Activated CD8-positive, alpha-beta T cell treated with anti-CD3 and anti-CD28 coated beads for 36 hours (primary cell): Measurements from ENCODE around the gene CEACAM1. TPM values are rescaled to one million over a fixed set of nuclear protein-coding genes. Genes with fewer than 3 reads are reported as not detected.
A peak's percentile ranks its signal among the peaks of the same experiment; 100 is the strongest.

Experiments used
- ATAC-seq: fragments of 200-7000 bp; cut with Tn5 transposase; one replicate; pipeline ENCODE4 v1.10.0; 2021; ENCODE audit warnings: mild to moderate bottlenecking, moderate library complexity
- CTCF ChIA-PET: fragments of 350-600 bp; sonication (Branson Sonifier 250); formaldehyde crosslinking; loops from one replicate; lab custom pipeline; 2021; ENCODE audit warnings: antibody characterized with exemption; lab: Charles Lee
- POLR2A ChIA-PET: fragments of 350-600 bp; sonication (Branson Sonifier 250); formaldehyde crosslinking; loops from one replicate; lab custom pipeline; 2021; ENCODE audit warnings: antibody characterized with exemption; lab: Charles Lee
- DNase-seq: peaks from one replicate; pipeline ENCODE4 v3.0.0-alpha.2; 2020
- H3K27ac Mint-ChIP-seq: one replicate; pipeline ENCODE4 v1.8.0; 2021; ENCODE audit warnings: mild to moderate bottlenecking, mixed read lengths
- H3K27me3 Mint-ChIP-seq: one replicate; pipeline ENCODE4 v1.8.0; 2021; ENCODE audit warnings: mixed read lengths
- H3K36me3 Mint-ChIP-seq: one replicate; pipeline ENCODE4 v1.8.0; 2021; ENCODE audit warnings: low read depth, mixed read lengths
- H3K4me1 Mint-ChIP-seq: one replicate; pipeline ENCODE4 v1.8.0; 2021; ENCODE audit warnings: low read depth, mixed read lengths
- H3K4me3 Mint-ChIP-seq: one replicate; pipeline ENCODE4 v1.8.0; 2021; ENCODE audit warnings: mild to moderate bottlenecking, moderate library complexity, mixed read lengths
- H3K9me3 Mint-ChIP-seq: one replicate; pipeline ENCODE4 v1.8.0; 2021; ENCODE audit warnings: mixed read lengths
- intact Hi-C: fragments of 100-400 bp; cut with micrococcal nuclease; formaldehyde crosslinking; loops from one replicate; pipeline ENCODE4 v1.10.0; 2022
- total RNA-seq, 2 experiments: library from RNA; stranded (reverse); gene quantifications; one replicate each; pipeline ENCODE4 v1.2.3, GENCODE V29; 2021
- TF ChIP-seq, protein P1 (sequence below): fragments of 200-600 bp; IDR thresholded peaks from one replicate; pipeline ENCODE4 v1.8.0; 2022; ENCODE audit warnings: antibody characterized with exemption, mild to moderate bottlenecking

Gene CEACAM1
- total RNA-seq, 2 experiments from 2014 or later = 5.2 to 5.3 TPM

DNA sequence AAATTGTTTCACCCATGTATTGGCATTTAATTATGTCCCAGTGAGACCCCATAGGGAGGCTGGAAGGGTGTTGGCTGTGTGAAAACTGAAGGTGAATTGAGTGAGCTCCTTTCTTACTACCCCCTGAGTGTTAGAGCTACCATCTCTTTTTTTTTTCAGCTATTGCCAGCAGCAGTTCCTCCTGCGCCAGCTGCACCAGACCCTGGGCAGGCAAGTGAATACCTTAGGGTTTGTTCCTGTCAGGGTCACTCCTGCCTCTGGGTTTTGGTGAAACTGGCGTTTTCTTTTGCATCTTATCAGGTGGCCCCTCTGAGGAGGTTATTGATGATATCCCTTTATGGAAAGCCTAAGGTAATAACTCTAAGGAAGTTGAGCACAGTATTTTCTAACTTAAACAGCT is 40.9 kb upstream of the CEACAM1 start:
- Mint-ChIP-seq H3K4me3 (no peak overlapping the region), H3K36me3 (no peaks in the 10 kb centered on the region), H3K4me1 (peaks cover 3% of the 10 kb centered on the region), H3K27me3 (peaks cover 19% of the 10 kb centered on the region), H3K9me3 (no peaks in the 10 kb centered on the region), H3K27ac (no peak overlapping the region)
- DNase-seq (no peak), ATAC-seq (no peak)
- intact Hi-C loops = no loop called here
- ChIA-PET CTCF (no interaction called here), POLR2A (no interaction called here)
- TF ChIP-seq, protein P1, sequence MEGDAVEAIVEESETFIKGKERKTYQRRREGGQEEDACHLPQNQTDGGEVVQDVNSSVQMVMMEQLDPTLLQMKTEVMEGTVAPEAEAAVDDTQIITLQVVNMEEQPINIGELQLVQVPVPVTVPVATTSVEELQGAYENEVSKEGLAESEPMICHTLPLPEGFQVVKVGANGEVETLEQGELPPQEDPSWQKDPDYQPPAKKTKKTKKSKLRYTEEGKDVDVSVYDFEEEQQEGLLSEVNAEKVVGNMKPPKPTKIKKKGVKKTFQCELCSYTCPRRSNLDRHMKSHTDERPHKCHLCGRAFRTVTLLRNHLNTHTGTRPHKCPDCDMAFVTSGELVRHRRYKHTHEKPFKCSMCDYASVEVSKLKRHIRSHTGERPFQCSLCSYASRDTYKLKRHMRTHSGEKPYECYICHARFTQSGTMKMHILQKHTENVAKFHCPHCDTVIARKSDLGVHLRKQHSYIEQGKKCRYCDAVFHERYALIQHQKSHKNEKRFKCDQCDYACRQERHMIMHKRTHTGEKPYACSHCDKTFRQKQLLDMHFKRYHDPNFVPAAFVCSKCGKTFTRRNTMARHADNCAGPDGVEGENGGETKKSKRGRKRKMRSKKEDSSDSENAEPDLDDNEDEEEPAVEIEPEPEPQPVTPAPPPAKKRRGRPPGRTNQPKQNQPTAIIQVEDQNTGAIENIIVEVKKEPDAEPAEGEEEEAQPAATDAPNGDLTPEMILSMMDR = no peak

DNA sequence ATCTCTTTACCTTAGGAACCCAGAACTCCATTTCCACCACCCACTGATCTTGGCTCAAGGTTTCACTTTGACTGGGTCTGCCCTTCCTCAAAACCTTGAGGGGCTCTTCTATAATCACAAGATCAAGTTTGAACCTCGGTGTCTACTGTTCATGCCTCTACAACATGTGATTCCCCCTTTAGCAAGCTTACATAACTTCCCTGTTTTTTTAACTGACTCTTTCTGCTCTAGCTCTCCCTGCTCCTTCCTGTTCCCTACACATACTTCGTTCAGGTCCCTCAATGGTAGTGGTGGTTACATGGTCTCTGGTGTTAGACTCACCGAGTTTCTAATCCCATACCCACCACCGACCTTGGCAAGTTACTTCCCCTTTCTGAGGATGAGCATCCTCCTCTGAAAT is 39.7 kb upstream of the CEACAM1 start:
- no peaks in the 10 kb centered on the region for H3K9me3 Mint-ChIP-seq
- H3K4me1 Mint-ChIP-seq = peaks cover 3% of the 10 kb centered on the region
- no peak overlapping the region for H3K27ac Mint-ChIP-seq
- TF ChIP-seq, protein P1 = no peak
- no peak overlapping the region for H3K4me3 Mint-ChIP-seq
- intact Hi-C loops = no loop called here
- POLR2A ChIA-PET = no interaction called here
- ATAC-seq = no peak
- peaks cover 15% of the 10 kb centered on the region for H3K27me3 Mint-ChIP-seq
- no peaks in the 10 kb centered on the region for H3K36me3 Mint-ChIP-seq
- DNase-seq = no peak
- CTCF ChIA-PET = interaction anchor here (1.6 to 3.0 kb wide), 3 partner anchors 29 to 127 kb away, joined by 4 to 18 read pairs (median 4); no protein-coding TSS in a partner anchor

DNA sequence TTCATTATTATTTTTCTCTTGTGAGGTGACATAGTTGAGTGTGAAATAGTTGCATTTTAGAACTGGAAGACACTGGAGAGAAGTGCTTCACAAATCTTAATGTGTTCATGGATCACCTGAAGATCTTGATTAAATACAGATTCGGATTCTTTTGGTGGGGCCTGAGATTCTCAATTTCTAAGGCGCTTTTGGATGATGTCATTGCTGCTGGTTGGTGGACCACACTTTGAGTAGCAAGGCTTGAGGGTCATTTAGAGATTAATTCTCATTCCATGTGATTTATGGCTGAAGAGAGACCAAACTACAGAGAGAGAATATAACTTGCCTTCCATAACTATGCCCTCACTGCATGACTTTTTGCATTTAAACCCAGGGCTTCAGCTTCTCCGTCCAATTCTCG is 39.3 kb upstream of the CEACAM1 start:
- Mint-ChIP-seq H3K27ac (no peak overlapping the region), H3K9me3 (no peaks in the 10 kb centered on the region), H3K4me1 (peaks cover 3% of the 10 kb centered on the region), H3K27me3 (peaks cover 13% of the 10 kb centered on the region), H3K4me3 (no peak overlapping the region), H3K36me3 (no peaks in the 10 kb centered on the region)
- CTCF ChIA-PET = interaction anchor here (1.4 to 3.0 kb wide), 6 partner anchors 11 to 127 kb away, joined by 4 to 18 read pairs (median 6); no protein-coding TSS in a partner anchor
- TF ChIP-seq, protein P1 = no peak
- ATAC-seq (no peak), DNase-seq (no peak)
- POLR2A ChIA-PET = no interaction called here
- intact Hi-C loops = no loop called here

DNA sequence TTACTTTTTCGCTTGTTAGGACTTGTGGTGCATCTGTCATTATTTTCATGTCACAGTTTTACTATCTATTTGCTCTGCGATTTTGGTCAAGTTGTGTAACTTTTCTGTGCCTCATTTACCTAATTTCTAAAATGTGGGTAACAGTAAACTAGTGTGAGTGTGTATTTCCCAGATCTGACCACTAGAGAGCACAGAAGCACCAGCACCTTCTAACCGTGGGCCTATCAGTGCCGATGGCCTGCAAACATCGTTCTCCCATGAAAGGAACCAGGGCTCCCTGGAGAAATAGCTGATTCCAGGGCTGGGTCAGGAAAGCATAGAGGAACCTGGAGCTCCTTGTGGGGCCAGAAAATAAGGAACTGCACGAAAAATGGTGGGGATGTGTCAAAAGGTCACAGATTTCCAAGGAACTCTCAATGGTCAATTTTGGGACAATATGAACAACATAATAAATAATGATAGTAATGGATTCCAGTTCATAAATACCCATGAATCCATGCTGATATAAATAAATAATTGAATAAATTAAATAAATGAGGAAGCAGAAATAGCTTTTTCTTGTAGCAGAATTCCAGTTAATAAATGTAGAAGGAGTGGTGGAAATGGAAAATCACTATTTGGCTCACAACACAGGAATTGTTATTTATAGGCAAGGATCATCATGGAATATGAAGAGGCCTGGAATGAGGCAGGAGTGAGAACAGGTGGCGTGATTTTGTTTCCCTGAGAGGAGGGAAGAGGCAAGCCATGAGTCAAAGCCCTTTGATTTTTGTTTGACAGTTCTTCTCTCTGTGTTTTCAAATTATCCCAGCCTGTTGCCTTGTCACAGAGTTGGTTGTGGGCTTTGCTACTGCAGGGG is 35.3 kb upstream of the CEACAM1 start:
- no peak overlapping the region for H3K4me3 Mint-ChIP-seq
- DNase-seq = peak; percentile 36
- POLR2A ChIA-PET = no interaction called here

More for the DNA sequence above, 35.3 kb upstream of the CEACAM1 start:
- intact Hi-C loops = no loop called here
- CTCF ChIA-PET = interaction anchor here (0.6 to 2.1 kb wide), 10 partner anchors 9 to 133 kb away, joined by 3 to 15 read pairs (median 4); no protein-coding TSS in a partner anchor
- H3K9me3 Mint-ChIP-seq = no peaks in the 10 kb centered on the region
- TF ChIP-seq, protein P1 = peak; percentile 71
- H3K36me3 Mint-ChIP-seq = no peaks in the 10 kb centered on the region
- peaks cover 3% of the 10 kb centered on the region for H3K4me1 Mint-ChIP-seq
- no peak overlapping the region for H3K27ac Mint-ChIP-seq
- peaks cover 14% of the 10 kb centered on the region for H3K27me3 Mint-ChIP-seq
- ATAC-seq = peak; percentile 86
